ENCODE measurements around the gene YY1AP1.
"Not testable (repeated sequence)": the region's sequence is repeated elsewhere in the genome, so short reads cannot be mapped to it uniquely, and the experiment has no call there.

DNA sequence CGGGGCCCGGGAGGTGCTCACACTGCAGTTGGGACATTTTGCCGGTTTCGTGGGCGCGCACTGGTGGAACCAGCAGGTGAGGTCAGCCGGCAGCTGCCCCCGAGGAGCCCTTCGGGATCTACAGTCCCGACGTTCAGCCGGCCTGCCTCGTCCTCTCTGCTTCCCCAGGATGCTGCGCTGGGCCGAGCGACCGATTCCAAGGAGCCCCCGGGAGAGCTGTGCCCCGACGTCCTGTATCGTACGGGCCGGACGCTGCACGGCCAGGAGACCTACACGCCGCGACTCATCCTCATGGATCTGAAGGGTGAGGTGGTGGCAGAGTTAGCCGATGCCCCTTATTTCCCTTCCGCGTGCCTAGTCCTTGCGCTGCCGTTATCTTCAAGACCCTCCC, 78.3 kb downstream of the YY1AP1 start:
- peak in 1 of 3 donors; percentile 0 for TF ChIP-seq POLR2AphosphoS5 (IDR thresholded peaks at IDR 0.05)
- not testable (repeated sequence) for TF ChIP-seq POLR2A (IDR thresholded peaks at IDR 0.05)

Measured in spleen (tissue), 3 donors.